ENCODE results near the gene MED22.

DNA sequence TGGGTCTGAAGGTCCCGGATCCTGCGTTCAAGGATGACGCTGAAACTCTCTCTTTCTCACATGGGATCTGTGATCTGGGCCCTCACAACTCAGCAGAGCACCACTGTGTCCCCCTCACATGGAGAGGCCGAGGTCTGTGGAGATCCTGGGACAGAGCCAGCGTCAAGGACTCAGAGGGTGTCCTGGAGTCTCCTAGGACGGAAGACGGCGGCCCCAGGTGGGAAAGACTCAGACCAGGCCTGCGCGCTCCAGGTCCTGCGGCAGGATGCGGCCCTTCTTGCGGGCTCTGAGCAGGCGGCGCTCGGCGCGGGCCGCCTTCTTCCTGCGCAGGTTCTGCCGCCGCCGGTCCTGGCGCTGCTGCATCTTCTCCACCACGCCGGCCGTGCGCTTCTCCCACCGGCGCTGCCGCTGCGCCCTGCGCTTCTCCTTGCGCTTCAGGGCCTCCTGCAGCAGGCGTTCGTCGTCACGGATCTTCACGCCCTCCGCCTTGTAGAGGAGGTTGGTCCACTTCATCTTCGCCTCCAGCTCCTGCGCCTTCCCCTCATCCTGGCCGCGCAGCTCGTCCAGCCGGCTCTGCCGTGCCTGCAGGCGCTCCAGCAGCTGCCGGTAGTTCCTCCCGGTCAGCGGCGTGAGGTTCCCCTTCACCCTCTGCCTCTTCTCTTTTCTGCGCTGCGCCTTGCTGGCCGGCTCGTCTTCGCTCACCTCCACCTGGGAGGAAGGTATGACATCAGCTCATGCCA lies 16.1 kb downstream of the MED22 start:
- no peak for TF ChIP-seq EP300 (IDR thresholded peaks at IDR 0.05; ENCODE audit: borderline replicate concordance)
- no peak for TF ChIP-seq RAD21 (IDR thresholded peaks at IDR 0.05; ENCODE audit: low read depth)
- no peak for TF ChIP-seq CEBPB (IDR thresholded peaks at IDR 0.05)
- no peak for TF ChIP-seq TAF1 (IDR thresholded peaks at IDR 0.05; ENCODE audit: low read depth)
- no peak for TF ChIP-seq NFIC (IDR thresholded peaks at IDR 0.05)
